Keratinocyte (primary cell): ENCODE measurements around the gene FARSB. TPM values are rescaled to one million over a fixed set of nuclear protein-coding genes. Genes with fewer than 3 reads are reported as not detected.

Experiments used
- DNase-seq: peaks from one replicate; pipeline ENCODE4 v3.0.0-alpha.2; 2011; ENCODE audit warnings: low read depth, missing footprints, low spot score
- FAIRE-seq: peaks from 2 replicates; lab custom pipeline; 2011; peaks lifted over from hg19 to GRCh38; lab: Jason Lieb, UNC
- H2AFZ ChIP-seq: 2 replicates; pipeline ENCODE4 v1.6.0; 2012; ENCODE audit warnings: low read length, control low read depth, inconsistent platforms; ENCODE audit not compliant: control insufficient read depth
- H3K27ac ChIP-seq: 2 replicates; pipeline ENCODE4 v1.5.1; 2011; ENCODE audit warnings: low read length; ENCODE audit not compliant: control insufficient read depth, insufficient read depth
- H3K27me3 ChIP-seq: 3 replicates; pipeline ENCODE4 v1.6.0; 2011; ENCODE audit warnings: low read length; ENCODE audit not compliant: control insufficient read depth, insufficient read depth; ENCODE audit errors: extremely low read depth
- H3K36me3 ChIP-seq, 2 experiments: 2 replicates in 1 of 2; 3 replicates in 1 of 2; pipeline ENCODE4 v1.5.1; 2011; ENCODE audit warnings: low read length in 2 of 2, mild to moderate bottlenecking in 1 of 2; ENCODE audit not compliant: control insufficient read depth in 2 of 2, insufficient read depth in 2 of 2; ENCODE audit errors: extremely low read depth in 1 of 2
- H3K4me1 ChIP-seq: 3 replicates; pipeline ENCODE4 v1.5.1; 2011; ENCODE audit warnings: low read length; ENCODE audit not compliant: control insufficient read depth, insufficient read depth; ENCODE audit errors: extremely low read depth
- H3K4me2 ChIP-seq: 3 replicates; pipeline ENCODE4 v1.6.0; 2011; ENCODE audit warnings: low read depth, low read length; ENCODE audit not compliant: control insufficient read depth, insufficient read depth; ENCODE audit errors: extremely low read depth
- H3K4me3 ChIP-seq, 3 experiments: fragments of 200-600 bp in 1 of 3; sonication (generic) in 1 of 3; 2 replicates in 2 of 3; 3 replicates in 1 of 3; pipeline ENCODE4 v1.5.1; 2011 to 2016; ENCODE audit warnings: low read length in 3 of 3, mild to moderate bottlenecking in 3 of 3, control low read depth in 2 of 3, inconsistent platforms in 1 of 3, low read depth in 1 of 3, mixed read lengths in 1 of 3, mixed run types in 1 of 3, moderate library complexity in 1 of 3; ENCODE audit not compliant: control insufficient read depth in 2 of 3, insufficient read depth in 2 of 3; ENCODE audit errors: extremely low read depth in 1 of 3
- H3K79me2 ChIP-seq: 2 replicates; pipeline ENCODE4 v1.6.0; 2012; ENCODE audit warnings: low read length; ENCODE audit not compliant: control insufficient read depth, insufficient read depth
- H3K9ac ChIP-seq: 3 replicates; pipeline ENCODE4 v1.6.0; 2011; ENCODE audit warnings: low read length; ENCODE audit not compliant: control insufficient read depth, insufficient read depth; ENCODE audit errors: extremely low read depth
- H3K9me1 ChIP-seq: 3 replicates; pipeline ENCODE4 v1.6.0; 2011; ENCODE audit warnings: low read length; ENCODE audit not compliant: control insufficient read depth, insufficient read depth; ENCODE audit errors: extremely low read depth
- H3K9me3 ChIP-seq: 2 replicates; pipeline ENCODE4 v1.5.1; 2012; ENCODE audit warnings: low read depth, low read length; ENCODE audit not compliant: control insufficient read depth
- H4K20me1 ChIP-seq: 3 replicates; pipeline ENCODE4 v1.6.0; 2011; ENCODE audit warnings: low read length; ENCODE audit not compliant: control insufficient read depth, insufficient read depth; ENCODE audit errors: extremely low read depth
- CTCF ChIP-seq, 3 experiments: IDR thresholded peaks in 1 of 3; conservative IDR thresholded peaks in 1 of 3; optimal IDR thresholded peaks in 1 of 3; 2 replicates in 2 of 3; 3 replicates in 1 of 3; pipeline versions ENCODE3 to v1.5.1; 2011; ENCODE audit warnings: low read length in 3 of 3, mild to moderate bottlenecking in 3 of 3, moderate library complexity in 2 of 3, control low read depth in 1 of 3, inconsistent platforms in 1 of 3; ENCODE audit not compliant: insufficient read depth in 2 of 3; ENCODE audit errors: extremely low read depth in 1 of 3
- EZH2 ChIP-seq: IDR thresholded peaks from one replicate; pipeline ENCODE4 v1.6.1; 2012; ENCODE audit warnings: inconsistent platforms, mild to moderate bottlenecking, low read length, moderate library complexity
- dilution Hi-C: fragments of 300-500 bp; cut with MboI; formaldehyde crosslinking; loops from one replicate; pipeline ENCODE4 v1.7.0; 2020; ENCODE audit warnings: low sequenced_read_pairs; ENCODE audit not compliant: extremely low pct_ligation_motif_present
- polyA minus RNA-seq, 3 experiments: library from RNA; depleted of rRNA, polyadenylated mRNA; stranded (reverse); fragments of >200 nt; gene quantifications; 1 replicate in 1 of 3; 2 replicates in 1 of 3; 3 replicates in 1 of 3; pipeline ENCODE4 v1.2.3, GENCODE V29; 2011
- polyA plus RNA-seq, 5 experiments: library from polyadenylated mRNA; depleted of rRNA in 3 of 5; stranded (reverse) in 3 of 5; stranded (forward) in 1 of 5; unstranded in 1 of 5; fragments of >200 nt; gene quantifications; 1 replicate in 1 of 5; 2 replicates in 3 of 5; 3 replicates in 1 of 5; pipeline versions ENCODE4 v1.2.1 to v1.2.3, GENCODE V29; 2011 to 2012; ENCODE audit warnings: missing spikeins in 2 of 5, low read depth in 1 of 5, low replicate concordance in 1 of 5

The FARSB gene
- polyA plus RNA-seq (40.0 to 68.8 TPM (median 53.3 TPM) in 3 replicates), polyA minus RNA-seq (16.1 to 52.8 TPM (median 31.9 TPM) in 3 replicates)
- polyA plus RNA-seq (2011; ENCODE audit: low read depth): 15.8 TPM
- polyA plus RNA-seq (2011; cell fraction: cytosol; rRNA removed): 42.7 and 85.4 TPM in 2 replicates
- polyA plus RNA-seq (2011; cell fraction: nucleus; rRNA removed): 39.9 and 43.0 TPM in 2 replicates
- polyA plus RNA-seq (2012; ENCODE audit: low replicate concordance): 30.7 and 44.8 TPM in 2 replicates
- polyA minus RNA-seq (2011; cell fraction: cytosol; rRNA and poly(A)+ RNA removed): 20.0 TPM
- polyA minus RNA-seq (2011; cell fraction: nucleus; rRNA and poly(A)+ RNA removed): 16.9 and 36.3 TPM in 2 replicates

DNA sequence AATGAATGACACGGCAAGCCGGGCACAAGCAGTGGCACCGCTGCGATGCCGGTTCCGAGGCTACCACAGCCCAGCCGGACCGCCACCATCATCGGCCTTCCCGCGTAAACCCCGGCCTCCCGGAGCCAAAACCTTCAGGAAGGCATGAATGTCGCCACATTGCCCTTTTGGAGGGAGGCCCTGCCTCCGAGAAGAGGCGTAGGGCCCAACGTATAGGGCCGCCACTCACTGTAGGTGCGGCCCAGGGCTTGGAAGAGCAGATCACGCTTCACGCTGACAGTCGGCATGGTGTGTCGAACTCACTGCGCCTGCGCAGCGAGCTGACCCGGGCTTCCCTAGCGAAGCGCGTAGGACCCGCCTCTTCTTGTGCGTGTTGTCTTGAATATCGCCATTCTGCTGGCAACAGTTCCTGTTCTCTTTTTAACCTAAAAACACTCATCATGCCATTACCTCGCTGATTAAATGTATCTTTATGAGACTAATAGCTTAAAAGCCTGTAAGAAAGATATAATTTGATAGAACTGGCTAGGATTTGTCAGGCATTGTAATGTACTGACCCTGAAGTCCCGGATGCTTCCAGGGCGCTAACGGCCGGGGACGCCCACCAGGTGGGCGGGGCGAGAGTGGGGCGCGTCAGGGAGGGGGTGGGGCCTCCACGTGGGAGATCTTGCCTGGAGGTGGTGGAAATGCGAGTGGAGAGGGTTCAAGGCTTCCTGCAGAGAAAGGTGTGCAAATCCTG is at the start of gene FARSB:
Gene FARSB, minus strand, starts transcription at position 306 of the 739 bp plus-strand sequence. Its CDS starts 19 bp downstream, at position 287.
- Histone ChIP-seq H3K9ac (peak within 1 kb of the TSS; percentile 98), H3K36me3 (peaks cover 0 to 6% of the 10 kb centered on the region in 2 experiments), H2AFZ (peak within 1 kb of the TSS; percentile 99), H3K4me1 (peaks cover 28% of the 10 kb centered on the region), H3K79me2 (peaks cover 48% of the 10 kb centered on the region), H3K4me2 (peak within 1 kb of the TSS; percentile 96), H4K20me1 (peaks cover 6% of the 10 kb centered on the region), H3K9me1 (no peaks in the 10 kb centered on the region), H3K27ac (peak within 1 kb of the TSS; percentile 100), H3K27me3 (no peaks in the 10 kb centered on the region), H3K4me3 (peak within 1 kb of the TSS; percentile 63 to 96 (median 93)), H3K9me3 (no peaks in the 10 kb centered on the region)
- DNase-seq: peak; percentile 73
- no peak for TF ChIP-seq EZH2
- no peak for TF ChIP-seq CTCF (optimal IDR thresholded peaks at IDR 0.05 in 1 of 3, IDR thresholded peaks at IDR 0.05 in 1 of 3, conservative IDR thresholded peaks at IDR 0.05 in 1 of 3; ENCODE audit: extremely low read depth in 1 of 3, insufficient read depth in 2 of 3, low read length in 3 of 3)
- dilution Hi-C loops: no loop called here
- peak; percentile 71 for FAIRE-seq

DNA sequence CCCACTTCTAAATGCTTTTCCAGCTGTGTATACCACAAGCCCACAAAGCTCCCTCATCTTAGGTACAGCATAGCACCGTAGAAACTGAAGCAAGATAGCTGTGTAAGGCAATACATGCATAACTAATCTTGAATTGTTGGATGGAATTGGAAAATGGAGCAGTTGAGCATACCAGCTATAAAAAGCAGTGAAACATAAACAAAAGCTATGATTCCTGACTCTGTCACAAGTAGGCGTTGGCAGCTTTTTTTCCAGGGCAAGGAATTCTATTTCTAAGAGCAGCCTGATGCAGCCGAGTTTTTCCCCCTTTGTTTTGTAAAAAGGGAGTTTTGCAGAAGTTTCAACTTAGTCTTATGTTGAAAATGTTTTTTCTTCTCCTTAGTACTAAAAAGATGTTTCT is 48.0 kb upstream of the FARSB start:
- dilution Hi-C loops: no loop called here
- no peaks in the 10 kb centered on the region for H3K4me1 ChIP-seq
- no peak overlapping the region for H3K9ac ChIP-seq
- no peak overlapping the region for H2AFZ ChIP-seq
- FAIRE-seq (no peak), DNase-seq (no peak)
- H3K79me2 ChIP-seq: no peaks in the 10 kb centered on the region
- H3K27ac ChIP-seq: no peak overlapping the region
- no peak overlapping the region for H3K4me2 ChIP-seq
- no peaks in the 10 kb centered on the region for H4K20me1 ChIP-seq
- no peak for TF ChIP-seq EZH2
- TF ChIP-seq CTCF (optimal IDR thresholded peaks at IDR 0.05 in 1 of 3, IDR thresholded peaks at IDR 0.05 in 1 of 3, conservative IDR thresholded peaks at IDR 0.05 in 1 of 3; ENCODE audit: extremely low read depth in 1 of 3, insufficient read depth in 2 of 3, low read length in 3 of 3): no peak
- no peaks in the 10 kb centered on the region for H3K9me1 ChIP-seq
- H3K9me3 ChIP-seq: no peaks in the 10 kb centered on the region
- no peaks in the 10 kb centered on the region for H3K27me3 ChIP-seq
- H3K36me3 ChIP-seq: no peaks in the 10 kb centered on the region
- no peak overlapping the region for H3K4me3 ChIP-seq
